H9 (cell line): ENCODE results near the gene KCTD1. TPM values are rescaled to one million over a fixed set of nuclear protein-coding genes. Genes with fewer than 3 reads are reported as not detected.

ENCODE experiments used
- DNase-seq: peaks from one replicate; pipeline ENCODE4 v3.0.0-alpha.2; 2017
- H2AFZ ChIP-seq: one replicate; pipeline ENCODE4 v1.6.1; 2013; ENCODE audit warnings: mild to moderate bottlenecking, low read length, control low read depth, moderate library complexity
- H2AK5ac ChIP-seq: 2 replicates; pipeline ENCODE4 v1.6.1; 2013; ENCODE audit warnings: low read length, control low read depth, mixed read lengths; ENCODE audit not compliant: insufficient read length
- H2BK120ac ChIP-seq: one replicate; pipeline ENCODE4 v1.6.1; 2013; ENCODE audit warnings: low read depth, mild to moderate bottlenecking, low read length, control low read depth, inconsistent platforms; ENCODE audit not compliant: poor library complexity, severe bottlenecking
- H2BK12ac ChIP-seq: 2 replicates; pipeline ENCODE4 v1.6.1; 2013; ENCODE audit warnings: low read length, control low read depth, mixed read lengths, low read depth; ENCODE audit not compliant: insufficient read length
- H2BK15ac ChIP-seq: 2 replicates; pipeline ENCODE4 v1.6.1; 2013; ENCODE audit warnings: low read depth, low read length, control low read depth
- H2BK20ac ChIP-seq: one replicate; pipeline ENCODE4 v1.6.1; 2013; ENCODE audit warnings: low read depth, mild to moderate bottlenecking, low read length, control low read depth, inconsistent platforms; ENCODE audit not compliant: poor library complexity, severe bottlenecking
- H2BK5ac ChIP-seq: 2 replicates; pipeline ENCODE4 v1.6.1; 2013; ENCODE audit warnings: low read length, control low read depth, mixed read lengths; ENCODE audit not compliant: insufficient read length
- H3K14ac ChIP-seq: 2 replicates; pipeline ENCODE4 v1.6.1; 2013; ENCODE audit warnings: low read length, control low read depth; ENCODE audit not compliant: insufficient read depth
- H3K18ac ChIP-seq: 2 replicates; pipeline ENCODE4 v1.6.1; 2013; ENCODE audit warnings: low read depth, mild to moderate bottlenecking, mixed read lengths, low read length, control low read depth; ENCODE audit not compliant: insufficient read length
- H3K23ac ChIP-seq: 2 replicates; pipeline ENCODE4 v1.6.1; 2013; ENCODE audit warnings: low read length, control low read depth, mixed read lengths, low read depth; ENCODE audit not compliant: insufficient read length
- H3K23me2 ChIP-seq: 2 replicates; pipeline ENCODE4 v1.6.1; 2013; ENCODE audit warnings: low read depth, mild to moderate bottlenecking, mixed read lengths, low read length, control low read depth; ENCODE audit not compliant: insufficient read length, poor library complexity, severe bottlenecking
- H3K27ac ChIP-seq: 2 replicates; pipeline ENCODE4 v1.5.1; 2013; ENCODE audit warnings: low read length, control low read depth, mixed read lengths, low read depth; ENCODE audit not compliant: insufficient read length
- H3K27me3 ChIP-seq: 2 replicates; pipeline ENCODE4 v1.6.1; 2013; ENCODE audit warnings: low read length, control low read depth, inconsistent platforms; ENCODE audit not compliant: insufficient read depth
- H3K4ac ChIP-seq: 2 replicates; pipeline ENCODE4 v1.6.1; 2013; ENCODE audit warnings: low read depth, mild to moderate bottlenecking, control low read depth, inconsistent platforms, low read length, moderate library complexity
- H3K4me1 ChIP-seq: 2 replicates; pipeline ENCODE4 v1.6.1; 2013; ENCODE audit warnings: low read length, control low read depth, inconsistent platforms; ENCODE audit not compliant: insufficient read depth
- H3K4me2 ChIP-seq: 2 replicates; pipeline ENCODE4 v1.6.1; 2013; ENCODE audit warnings: low read length, control low read depth, mixed read lengths; ENCODE audit not compliant: insufficient read length, insufficient read depth
- H3K56ac ChIP-seq: 2 replicates; pipeline ENCODE4 v1.6.1; 2013; ENCODE audit warnings: low read depth, mild to moderate bottlenecking, mixed read lengths, low read length, control low read depth; ENCODE audit not compliant: insufficient read length
- H3K79me1 ChIP-seq: 2 replicates; pipeline ENCODE4 v1.6.1; 2013; ENCODE audit warnings: low read depth, mild to moderate bottlenecking, moderate library complexity, low read length, control low read depth, inconsistent platforms; ENCODE audit not compliant: insufficient read depth, poor library complexity, severe bottlenecking
- H3K79me2 ChIP-seq: 2 replicates; pipeline ENCODE4 v1.6.1; 2013; ENCODE audit warnings: low read length, control low read depth, inconsistent platforms; ENCODE audit not compliant: insufficient read depth
- H3K9ac ChIP-seq: 2 replicates; pipeline ENCODE4 v1.6.1; 2013; ENCODE audit warnings: low read length, control low read depth, mixed read lengths; ENCODE audit not compliant: insufficient read length; ENCODE audit errors: extremely low read depth
- H3K9me3 ChIP-seq: one replicate; pipeline ENCODE4 v1.6.1; 2013; ENCODE audit warnings: low read depth, low read length, inconsistent platforms; ENCODE audit not compliant: control insufficient read depth
- H3T11ph ChIP-seq: one replicate; pipeline ENCODE4 v1.6.1; 2013; ENCODE audit warnings: mild to moderate bottlenecking, low read length, control low read depth, inconsistent platforms
- H4K20me1 ChIP-seq: one replicate; pipeline ENCODE4 v1.6.1; 2013; ENCODE audit not compliant: control insufficient read depth, insufficient read length, insufficient read depth
- H4K5ac ChIP-seq: 2 replicates; pipeline ENCODE4 v1.6.1; 2013; ENCODE audit warnings: low read depth, mild to moderate bottlenecking, mixed read lengths, low read length, control low read depth; ENCODE audit not compliant: insufficient read length
- H4K8ac ChIP-seq: replicated peaks from 2 replicates; pipeline ENCODE4 v1.6.1; 2013; ENCODE audit warnings: low read length, control low read depth, mixed read lengths, low read depth; ENCODE audit not compliant: insufficient read length
- H4K91ac ChIP-seq: 2 replicates; pipeline ENCODE4 v1.6.1; 2013; ENCODE audit warnings: low read depth, mild to moderate bottlenecking, moderate library complexity, mixed read lengths, low read length, control low read depth; ENCODE audit not compliant: insufficient read length
- H3K27ac Mint-ChIP-seq, 3 experiments: 2 replicates in 2 of 3; 3 replicates in 1 of 3; pipeline ENCODE4 v1.8.0; 2020 to 2021; ENCODE audit warnings: mixed read lengths in 3 of 3, mild to moderate bottlenecking in 1 of 3, moderate library complexity in 1 of 3
- H3K27me3 Mint-ChIP-seq: 2 replicates; pipeline ENCODE4 v1.8.0; 2021; ENCODE audit warnings: low read depth, mild to moderate bottlenecking, moderate library complexity, mixed read lengths
- H3K36me3 Mint-ChIP-seq, 3 experiments: 2 replicates in 2 of 3; 3 replicates in 1 of 3; pipeline ENCODE4 v1.8.0; 2020 to 2021; ENCODE audit warnings: low read depth in 3 of 3, mixed read lengths in 3 of 3; ENCODE audit not compliant: insufficient read depth in 1 of 3
- H3K4me1 Mint-ChIP-seq, 2 experiments: 2 replicates each; pipeline ENCODE4 v1.8.0; 2020; ENCODE audit warnings: mixed read lengths in 2 of 2
- H3K4me3 Mint-ChIP-seq, 2 experiments: 2 replicates in 1 of 2; 3 replicates in 1 of 2; pipeline ENCODE4 v1.8.0; 2020 to 2021; ENCODE audit warnings: mild to moderate bottlenecking in 2 of 2, mixed read lengths in 2 of 2, moderate library complexity in 1 of 2
- H3K9me3 Mint-ChIP-seq, 2 experiments: 2 replicates in 1 of 2; 3 replicates in 1 of 2; pipeline ENCODE4 v1.8.0; 2020; ENCODE audit warnings: mild to moderate bottlenecking in 2 of 2, mixed read lengths in 2 of 2, moderate library complexity in 1 of 2
- WGBS: extraction: QIAGEN DNeasy Blood & Tissue Kit; methylation state at CpG from one replicate; pipeline ENCODE4 v1.1.7; 2013; ENCODE audit warnings: missing lambda C conversion rate, low lambda C conversion rate, mixed read lengths; ENCODE audit not compliant: insufficient read length; ENCODE audit errors: extremely low coverage; 5-methylcytosine and 5-hydroxymethylcytosine counted together
- total RNA-seq: library from RNA; stranded (reverse); gene quantifications from 2 replicates; pipeline ENCODE4 v1.2.1, GENCODE V29; 2021
- TF ChIP-seq, protein P1 (sequence below): fragments of 200-600 bp; sonication (generic); conservative IDR thresholded peaks from 3 replicates; pipeline ENCODE4 v1.8.0; 2021; ENCODE audit warnings: antibody characterized with exemption, mild to moderate bottlenecking

The KCTD1 gene
- total RNA-seq, 1 experiment from 2014 or later = 10.8 TPM

- Histone ChIP-seq H2BK120ac (no peak overlapping the region), H3K23me2 (no peaks in the 10 kb centered on the region), H3K4me2 (no peak overlapping the region), H4K91ac (no peak overlapping the region), H2BK20ac (no peak overlapping the region), H2AK5ac (no peak overlapping the region), H3K9ac (no peak overlapping the region), H3K79me2 (no peaks in the 10 kb centered on the region), H3K4me1 (peaks cover 2% of the 10 kb centered on the region; the same call in 1 of the 2 replicates), H4K5ac (no peak overlapping the region), H3K18ac (no peak overlapping the region), H2AFZ (no peak overlapping the region), H3T11ph (no peak overlapping the region), H3K56ac (no peak overlapping the region), H3K27ac (no peak overlapping the region), H3K9me3 (no peaks in the 10 kb centered on the region), H3K14ac (no peak overlapping the region), H2BK12ac (no peak overlapping the region), H3K23ac (no peak overlapping the region), H4K8ac (no peak overlapping the region), H4K20me1 (no peaks in the 10 kb centered on the region), H3K27me3 (no peaks in the 10 kb centered on the region), H3K79me1 (no peaks in the 10 kb centered on the region), H3K4ac (no peak overlapping the region), H2BK5ac (no peak overlapping the region), H2BK15ac (no peak overlapping the region)
- Mint-ChIP-seq H3K27me3 (no peaks in the 10 kb centered on the region), H3K27ac (no peak overlapping the region), H3K4me3 (no peak overlapping the region), H3K4me1 (peaks cover 13 to 15% of the 10 kb centered on the region in 2 experiments), H3K9me3 (peaks cover 0 to 3% of the 10 kb centered on the region in 2 experiments; a peak in 1 of 5 replicates), H3K36me3 (peaks cover 3 to 7% (median 4%) of the 10 kb centered on the region in 3 experiments; a peak in 5 of 7 replicates)
- WGBS = no CpG with 5 or more reads among the region's 7 CpGs
- DNase-seq = no peak
- TF ChIP-seq, protein P1, sequence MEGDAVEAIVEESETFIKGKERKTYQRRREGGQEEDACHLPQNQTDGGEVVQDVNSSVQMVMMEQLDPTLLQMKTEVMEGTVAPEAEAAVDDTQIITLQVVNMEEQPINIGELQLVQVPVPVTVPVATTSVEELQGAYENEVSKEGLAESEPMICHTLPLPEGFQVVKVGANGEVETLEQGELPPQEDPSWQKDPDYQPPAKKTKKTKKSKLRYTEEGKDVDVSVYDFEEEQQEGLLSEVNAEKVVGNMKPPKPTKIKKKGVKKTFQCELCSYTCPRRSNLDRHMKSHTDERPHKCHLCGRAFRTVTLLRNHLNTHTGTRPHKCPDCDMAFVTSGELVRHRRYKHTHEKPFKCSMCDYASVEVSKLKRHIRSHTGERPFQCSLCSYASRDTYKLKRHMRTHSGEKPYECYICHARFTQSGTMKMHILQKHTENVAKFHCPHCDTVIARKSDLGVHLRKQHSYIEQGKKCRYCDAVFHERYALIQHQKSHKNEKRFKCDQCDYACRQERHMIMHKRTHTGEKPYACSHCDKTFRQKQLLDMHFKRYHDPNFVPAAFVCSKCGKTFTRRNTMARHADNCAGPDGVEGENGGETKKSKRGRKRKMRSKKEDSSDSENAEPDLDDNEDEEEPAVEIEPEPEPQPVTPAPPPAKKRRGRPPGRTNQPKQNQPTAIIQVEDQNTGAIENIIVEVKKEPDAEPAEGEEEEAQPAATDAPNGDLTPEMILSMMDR = no peak
Measured at GRCh38 chr18:26487437-26487836, 60.9 kb downstream of the KCTD1 start.
